HCT116 (cell line): ENCODE results near the gene TMEM141.

Source experiments
- CEBPB ChIP-seq: IDR thresholded peaks from 2 replicates; pipeline ENCODE4 v1.6.1; 2012; ENCODE audit warnings: low read depth
- EZH2 ChIP-seq: fragments of 200-600 bp; sonication (generic); IDR thresholded peaks from 2 replicates; pipeline ENCODE4 v1.6.1; 2017; ENCODE audit warnings: antibody characterized with exemption, mixed run types
- EZH2phosphoT487 ChIP-seq: fragments of 200-600 bp; IDR thresholded peaks from 2 replicates; pipeline ENCODE4 v1.6.1; 2018; ENCODE audit warnings: antibody characterized with exemption, borderline replicate concordance
- JUND ChIP-seq: IDR thresholded peaks from 2 replicates; pipeline ENCODE4 v1.6.1; 2012
- POLR2A ChIP-seq: IDR thresholded peaks from 2 replicates; pipeline ENCODE4 v1.7.0; 2011; ENCODE audit warnings: borderline replicate concordance; ENCODE audit not compliant: insufficient read depth, insufficient read length; ENCODE audit errors: extremely low read depth
- POLR2AphosphoS5 ChIP-seq: IDR thresholded peaks from 2 replicates; pipeline ENCODE4 v1.6.1; 2011; ENCODE audit warnings: mild to moderate bottlenecking, low read depth, low read length, moderate library complexity
- RAD21 ChIP-seq: IDR thresholded peaks from 2 replicates; pipeline ENCODE4 v1.6.1; 2012; ENCODE audit warnings: low read depth, mild to moderate bottlenecking
- SP1 ChIP-seq: IDR thresholded peaks from 2 replicates; pipeline ENCODE4 v1.6.1; 2012; ENCODE audit warnings: low read depth
- TF ChIP-seq, protein P1 (sequence below), 3 experiments: fragments of 200-600 bp in 1 of 3; sonication (generic) in 1 of 3; IDR thresholded peaks in 2 of 3; conservative IDR thresholded peaks in 1 of 3; 2 replicates each; pipeline ENCODE4 v1.5.1; 2012 to 2017; ENCODE audit warnings: low read depth in 2 of 3, low read length in 2 of 3, antibody characterized with exemption in 1 of 3, borderline replicate concordance in 1 of 3, control low read depth in 1 of 3, mild to moderate bottlenecking in 1 of 3, mixed read lengths in 1 of 3, mixed run types in 1 of 3, moderate library complexity in 1 of 3; ENCODE audit not compliant: insufficient read depth in 1 of 3
- TF ChIP-seq, protein P2 (sequence below): IDR thresholded peaks from 2 replicates; pipeline ENCODE4 v1.6.1; 2012
- TF ChIP-seq, protein P3 (sequence below): IDR thresholded peaks from 2 replicates; pipeline ENCODE4 v1.6.1; 2012; ENCODE audit warnings: low read depth
- TF ChIP-seq, protein P4 (sequence below): IDR thresholded peaks from 2 replicates; pipeline ENCODE4 v1.6.1; 2012

DNA sequence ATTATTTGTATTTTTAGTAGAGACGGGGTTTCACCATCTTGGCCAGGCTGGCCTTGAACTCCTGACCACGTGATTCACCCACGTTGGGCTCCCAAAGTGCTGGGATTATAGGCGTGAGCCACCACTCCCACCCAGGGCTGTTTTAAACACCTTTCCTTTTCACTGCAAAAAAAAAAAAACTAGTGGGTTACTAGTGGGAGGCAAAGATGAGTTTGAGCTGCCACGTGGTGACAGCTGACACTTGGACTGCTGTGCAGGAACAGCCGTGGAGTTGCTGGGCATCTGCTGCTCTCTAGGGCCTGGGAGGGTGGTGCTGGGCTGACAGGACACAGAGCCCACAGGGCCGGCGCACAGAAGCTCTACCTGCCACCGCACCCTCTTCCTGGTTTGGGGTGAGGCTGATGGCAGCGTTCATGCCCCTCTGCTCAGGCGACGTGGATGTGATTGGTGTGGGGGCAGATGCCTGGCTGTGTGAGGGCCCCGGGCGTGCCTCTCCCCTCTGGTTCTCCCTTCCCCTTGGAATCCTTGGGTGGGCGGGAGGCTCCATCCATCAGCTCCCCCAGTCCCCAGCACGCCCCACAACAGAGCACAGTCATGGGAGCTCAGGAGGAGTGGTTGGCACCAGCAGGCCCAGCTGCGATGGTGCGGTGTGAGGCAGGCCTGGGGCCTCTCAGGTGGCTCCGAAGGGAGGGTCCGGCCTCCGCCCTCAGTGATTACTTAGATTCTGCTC, 33.5 kb downstream of the TMEM141 start:
- TF ChIP-seq POLR2A (no peak), POLR2AphosphoS5 (no peak), SP1 (no peak), JUND (no peak), RAD21 (no peak), EZH2phosphoT487 (no peak), EZH2 (no peak), CEBPB (no peak)
- TF ChIP-seq, protein P1, sequence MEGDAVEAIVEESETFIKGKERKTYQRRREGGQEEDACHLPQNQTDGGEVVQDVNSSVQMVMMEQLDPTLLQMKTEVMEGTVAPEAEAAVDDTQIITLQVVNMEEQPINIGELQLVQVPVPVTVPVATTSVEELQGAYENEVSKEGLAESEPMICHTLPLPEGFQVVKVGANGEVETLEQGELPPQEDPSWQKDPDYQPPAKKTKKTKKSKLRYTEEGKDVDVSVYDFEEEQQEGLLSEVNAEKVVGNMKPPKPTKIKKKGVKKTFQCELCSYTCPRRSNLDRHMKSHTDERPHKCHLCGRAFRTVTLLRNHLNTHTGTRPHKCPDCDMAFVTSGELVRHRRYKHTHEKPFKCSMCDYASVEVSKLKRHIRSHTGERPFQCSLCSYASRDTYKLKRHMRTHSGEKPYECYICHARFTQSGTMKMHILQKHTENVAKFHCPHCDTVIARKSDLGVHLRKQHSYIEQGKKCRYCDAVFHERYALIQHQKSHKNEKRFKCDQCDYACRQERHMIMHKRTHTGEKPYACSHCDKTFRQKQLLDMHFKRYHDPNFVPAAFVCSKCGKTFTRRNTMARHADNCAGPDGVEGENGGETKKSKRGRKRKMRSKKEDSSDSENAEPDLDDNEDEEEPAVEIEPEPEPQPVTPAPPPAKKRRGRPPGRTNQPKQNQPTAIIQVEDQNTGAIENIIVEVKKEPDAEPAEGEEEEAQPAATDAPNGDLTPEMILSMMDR (IDR thresholded peaks at IDR 0.05 in 2 of 3, conservative IDR thresholded peaks at IDR 0.05 in 1 of 3; ENCODE audit: borderline replicate concordance in 1 of 3, insufficient read depth in 1 of 3, low read depth in 2 of 3, low read length in 2 of 3) = no peak
- TF ChIP-seq, protein P2, sequence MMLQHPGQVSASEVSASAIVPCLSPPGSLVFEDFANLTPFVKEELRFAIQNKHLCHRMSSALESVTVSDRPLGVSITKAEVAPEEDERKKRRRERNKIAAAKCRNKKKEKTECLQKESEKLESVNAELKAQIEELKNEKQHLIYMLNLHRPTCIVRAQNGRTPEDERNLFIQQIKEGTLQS = no peak
- TF ChIP-seq, protein P3, sequence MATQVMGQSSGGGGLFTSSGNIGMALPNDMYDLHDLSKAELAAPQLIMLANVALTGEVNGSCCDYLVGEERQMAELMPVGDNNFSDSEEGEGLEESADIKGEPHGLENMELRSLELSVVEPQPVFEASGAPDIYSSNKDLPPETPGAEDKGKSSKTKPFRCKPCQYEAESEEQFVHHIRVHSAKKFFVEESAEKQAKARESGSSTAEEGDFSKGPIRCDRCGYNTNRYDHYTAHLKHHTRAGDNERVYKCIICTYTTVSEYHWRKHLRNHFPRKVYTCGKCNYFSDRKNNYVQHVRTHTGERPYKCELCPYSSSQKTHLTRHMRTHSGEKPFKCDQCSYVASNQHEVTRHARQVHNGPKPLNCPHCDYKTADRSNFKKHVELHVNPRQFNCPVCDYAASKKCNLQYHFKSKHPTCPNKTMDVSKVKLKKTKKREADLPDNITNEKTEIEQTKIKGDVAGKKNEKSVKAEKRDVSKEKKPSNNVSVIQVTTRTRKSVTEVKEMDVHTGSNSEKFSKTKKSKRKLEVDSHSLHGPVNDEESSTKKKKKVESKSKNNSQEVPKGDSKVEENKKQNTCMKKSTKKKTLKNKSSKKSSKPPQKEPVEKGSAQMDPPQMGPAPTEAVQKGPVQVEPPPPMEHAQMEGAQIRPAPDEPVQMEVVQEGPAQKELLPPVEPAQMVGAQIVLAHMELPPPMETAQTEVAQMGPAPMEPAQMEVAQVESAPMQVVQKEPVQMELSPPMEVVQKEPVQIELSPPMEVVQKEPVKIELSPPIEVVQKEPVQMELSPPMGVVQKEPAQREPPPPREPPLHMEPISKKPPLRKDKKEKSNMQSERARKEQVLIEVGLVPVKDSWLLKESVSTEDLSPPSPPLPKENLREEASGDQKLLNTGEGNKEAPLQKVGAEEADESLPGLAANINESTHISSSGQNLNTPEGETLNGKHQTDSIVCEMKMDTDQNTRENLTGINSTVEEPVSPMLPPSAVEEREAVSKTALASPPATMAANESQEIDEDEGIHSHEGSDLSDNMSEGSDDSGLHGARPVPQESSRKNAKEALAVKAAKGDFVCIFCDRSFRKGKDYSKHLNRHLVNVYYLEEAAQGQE = no peak
- TF ChIP-seq, protein P4, sequence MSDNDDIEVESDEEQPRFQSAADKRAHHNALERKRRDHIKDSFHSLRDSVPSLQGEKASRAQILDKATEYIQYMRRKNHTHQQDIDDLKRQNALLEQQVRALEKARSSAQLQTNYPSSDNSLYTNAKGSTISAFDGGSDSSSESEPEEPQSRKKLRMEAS = no peak
